Caco-2 (cell line): ENCODE measurements around the gene LMX1A. TPM values are rescaled to one million over a fixed set of nuclear protein-coding genes. Genes with fewer than 3 reads are reported as not detected.

Source experiments
- BruUV-seq: library from RNA; stranded (reverse); fragments of 400-500 nt; replicated peaks from 2 replicates; lab custom pipeline; 2021; lab: Mats Ljungman, UMichigan
- CTCF ChIA-PET: fragments of 300-600 bp; sonication (Branson Sonifier 250); formaldehyde crosslinking; loops from one replicate; lab custom pipeline; 2022; ENCODE audit warnings: antibody characterized with exemption; lab: Charles Lee
- POLR2A ChIA-PET: fragments of 300-600 bp; sonication (Branson Sonifier 250); formaldehyde crosslinking; loops from one replicate; lab custom pipeline; 2022; ENCODE audit warnings: antibody characterized with exemption; lab: Charles Lee
- DNase-seq, 2 experiments: peaks; one replicate each; pipeline versions ENCODE4 v3.0.0 to v3.0.0-alpha.2; 2020 to 2022
- H3K27me3 ChIP-seq: replicated peaks from 2 replicates; pipeline ENCODE4 v1.6.0; 2011; ENCODE audit warnings: low read length; ENCODE audit not compliant: control insufficient read depth, insufficient read depth
- H3K36me3 ChIP-seq: 2 replicates; pipeline ENCODE4 v1.5.1; 2011; ENCODE audit warnings: low read length; ENCODE audit not compliant: control insufficient read depth, insufficient read depth
- H3K4me1 ChIP-seq: fragments of 250-450 bp; sonication (Bioruptor Pico); 2 replicates; pipeline ENCODE4 v1.5.1; 2020; ENCODE audit warnings: mild to moderate bottlenecking
- H3K4me3 ChIP-seq: 2 replicates; pipeline ENCODE4 v1.5.1; 2011; ENCODE audit warnings: low read depth, mild to moderate bottlenecking, control low read depth, low read length
- H3K9me3 ChIP-seq: fragments of 250-450 bp; sonication (Bioruptor Pico); 2 replicates; pipeline ENCODE4 v1.5.1; 2020; ENCODE audit warnings: mild to moderate bottlenecking, moderate library complexity
- H3K27ac Mint-ChIP-seq: one replicate; pipeline ENCODE4 v1.8.0; 2022; ENCODE audit warnings: mixed read lengths; ENCODE audit not compliant: unreplicated experiment
- H3K27me3 Mint-ChIP-seq: one replicate; pipeline ENCODE4 v1.8.0; 2022; ENCODE audit warnings: mixed read lengths; ENCODE audit not compliant: insufficient read depth, unreplicated experiment
- H3K36me3 Mint-ChIP-seq: one replicate; pipeline ENCODE4 v1.8.0; 2022; ENCODE audit warnings: mild to moderate bottlenecking, mixed read lengths; ENCODE audit not compliant: insufficient read depth, unreplicated experiment
- H3K4me1 Mint-ChIP-seq: one replicate; pipeline ENCODE4 v1.8.0; 2022; ENCODE audit warnings: low read depth, mixed read lengths; ENCODE audit not compliant: unreplicated experiment
- H3K4me3 Mint-ChIP-seq: one replicate; pipeline ENCODE4 v1.8.0; 2022; ENCODE audit warnings: mild to moderate bottlenecking, moderate library complexity, mixed read lengths; ENCODE audit not compliant: unreplicated experiment
- H3K9me3 Mint-ChIP-seq: one replicate; pipeline ENCODE4 v1.8.0; 2022; ENCODE audit warnings: mixed read lengths; ENCODE audit not compliant: unreplicated experiment
- intact Hi-C: fragments of 100-400 bp; cut with micrococcal nuclease; formaldehyde crosslinking; loops from one replicate; pipeline ENCODE4 v1.10.0; 2022; ENCODE audit not compliant: unreplicated experiment
- total RNA-seq: library from RNA; stranded (reverse); gene quantifications from 2 replicates; pipeline ENCODE4 v1.2.3, GENCODE V29; 2022
- TF ChIP-seq, protein P1 (sequence below), 2 experiments: fragments of 200-600 bp in 1 of 2; IDR thresholded peaks; 1 replicate in 1 of 2; 2 replicates in 1 of 2; pipeline versions ENCODE4 v1.5.1 to v1.8.0; 2011 to 2022; ENCODE audit warnings: antibody characterized with exemption in 1 of 2, control low read depth in 1 of 2, inconsistent platforms in 1 of 2, low read depth in 1 of 2, low read length in 1 of 2, mild to moderate bottlenecking in 1 of 2, moderate library complexity in 1 of 2; ENCODE audit not compliant: insufficient read depth in 1 of 2, severe bottlenecking in 1 of 2, unreplicated experiment in 1 of 2

LMX1A gene
- total RNA-seq, 1 experiment from 2014 or later = not detected

DNA sequence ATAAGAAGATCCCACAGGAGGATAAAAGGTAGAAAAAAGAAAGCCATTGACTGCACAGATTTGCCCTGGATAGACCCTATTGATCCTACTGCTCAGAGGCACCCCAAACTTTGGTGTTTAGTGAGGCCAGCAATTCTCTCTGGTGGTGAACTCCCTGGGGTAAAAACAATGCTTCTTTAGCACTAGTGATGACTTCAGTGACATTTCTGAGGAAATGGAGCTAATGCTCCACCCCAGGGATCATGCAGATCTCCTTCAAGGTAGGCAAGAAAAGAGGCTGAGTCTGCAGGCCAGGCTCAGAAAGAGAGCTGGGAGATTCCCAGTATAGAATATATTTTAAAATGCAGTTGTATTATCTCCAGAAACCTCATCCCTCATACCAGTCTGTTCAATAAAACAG is 140.3 kb downstream of the LMX1A start:
- Histone ChIP-seq H3K4me1 (no peaks in the 10 kb centered on the region), H3K36me3 (no peaks in the 10 kb centered on the region), H3K27me3 (no peaks in the 10 kb centered on the region; the same call in 1 of the 2 replicates), H3K9me3 (no peaks in the 10 kb centered on the region), H3K4me3 (no peak overlapping the region)
- no peak overlapping the region for H3K27ac Mint-ChIP-seq
- DNase-seq = no peak
- no peaks in the 10 kb centered on the region for H3K4me1 Mint-ChIP-seq
- TF ChIP-seq, protein P1, sequence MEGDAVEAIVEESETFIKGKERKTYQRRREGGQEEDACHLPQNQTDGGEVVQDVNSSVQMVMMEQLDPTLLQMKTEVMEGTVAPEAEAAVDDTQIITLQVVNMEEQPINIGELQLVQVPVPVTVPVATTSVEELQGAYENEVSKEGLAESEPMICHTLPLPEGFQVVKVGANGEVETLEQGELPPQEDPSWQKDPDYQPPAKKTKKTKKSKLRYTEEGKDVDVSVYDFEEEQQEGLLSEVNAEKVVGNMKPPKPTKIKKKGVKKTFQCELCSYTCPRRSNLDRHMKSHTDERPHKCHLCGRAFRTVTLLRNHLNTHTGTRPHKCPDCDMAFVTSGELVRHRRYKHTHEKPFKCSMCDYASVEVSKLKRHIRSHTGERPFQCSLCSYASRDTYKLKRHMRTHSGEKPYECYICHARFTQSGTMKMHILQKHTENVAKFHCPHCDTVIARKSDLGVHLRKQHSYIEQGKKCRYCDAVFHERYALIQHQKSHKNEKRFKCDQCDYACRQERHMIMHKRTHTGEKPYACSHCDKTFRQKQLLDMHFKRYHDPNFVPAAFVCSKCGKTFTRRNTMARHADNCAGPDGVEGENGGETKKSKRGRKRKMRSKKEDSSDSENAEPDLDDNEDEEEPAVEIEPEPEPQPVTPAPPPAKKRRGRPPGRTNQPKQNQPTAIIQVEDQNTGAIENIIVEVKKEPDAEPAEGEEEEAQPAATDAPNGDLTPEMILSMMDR (IDR thresholded peaks at IDR 0.05; ENCODE audit: insufficient read depth in 1 of 2, low read depth in 1 of 2, low read length in 1 of 2, severe bottlenecking in 1 of 2, unreplicated experiment in 1 of 2) = no peak
- no peaks in the 10 kb centered on the region for H3K9me3 Mint-ChIP-seq
- no peaks in the 10 kb centered on the region for H3K36me3 Mint-ChIP-seq
- CTCF ChIA-PET = no interaction called here
- POLR2A ChIA-PET = no interaction called here
- peaks cover 6% of the 10 kb centered on the region for H3K27me3 Mint-ChIP-seq
- no peak overlapping the region for H3K4me3 Mint-ChIP-seq
- intact Hi-C loops = no loop called here
- no TSS peak for BruUV-seq

DNA sequence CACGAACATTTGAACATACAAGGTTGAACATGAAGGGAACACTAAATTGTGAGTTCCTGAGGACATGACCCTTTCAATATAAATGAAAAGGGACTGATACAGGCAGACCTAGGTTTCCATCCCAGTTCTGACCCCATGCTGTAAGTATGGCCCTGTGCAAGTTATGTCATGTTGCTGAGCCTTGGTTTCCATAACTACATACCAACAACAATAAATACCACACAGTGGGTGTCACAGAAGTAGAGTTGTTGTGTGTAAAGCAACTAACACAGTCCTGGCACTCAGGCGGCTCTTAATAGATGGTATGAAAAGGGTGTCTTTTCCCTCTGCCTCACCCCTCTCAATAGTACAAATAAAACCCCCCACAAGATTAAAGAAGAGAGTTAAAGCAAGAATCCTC is 140.8 kb downstream of the LMX1A start:
- Mint-ChIP-seq H3K4me1 (no peaks in the 10 kb centered on the region), H3K27me3 (peaks cover 6% of the 10 kb centered on the region), H3K36me3 (no peaks in the 10 kb centered on the region), H3K27ac (no peak overlapping the region), H3K4me3 (no peak overlapping the region), H3K9me3 (no peaks in the 10 kb centered on the region)
- intact Hi-C loops = no loop called here
- POLR2A ChIA-PET = no interaction called here
- Histone ChIP-seq H3K4me3 (no peak overlapping the region), H3K9me3 (no peaks in the 10 kb centered on the region), H3K27me3 (no peaks in the 10 kb centered on the region; the same call in 1 of the 2 replicates), H3K4me1 (no peaks in the 10 kb centered on the region), H3K36me3 (no peaks in the 10 kb centered on the region)
- no peak for DNase-seq
- CTCF ChIA-PET = no interaction called here
- BruUV-seq = no TSS peak
- TF ChIP-seq, protein P1 (IDR thresholded peaks at IDR 0.05; ENCODE audit: insufficient read depth in 1 of 2, low read depth in 1 of 2, low read length in 1 of 2, severe bottlenecking in 1 of 2, unreplicated experiment in 1 of 2) = no peak

DNA sequence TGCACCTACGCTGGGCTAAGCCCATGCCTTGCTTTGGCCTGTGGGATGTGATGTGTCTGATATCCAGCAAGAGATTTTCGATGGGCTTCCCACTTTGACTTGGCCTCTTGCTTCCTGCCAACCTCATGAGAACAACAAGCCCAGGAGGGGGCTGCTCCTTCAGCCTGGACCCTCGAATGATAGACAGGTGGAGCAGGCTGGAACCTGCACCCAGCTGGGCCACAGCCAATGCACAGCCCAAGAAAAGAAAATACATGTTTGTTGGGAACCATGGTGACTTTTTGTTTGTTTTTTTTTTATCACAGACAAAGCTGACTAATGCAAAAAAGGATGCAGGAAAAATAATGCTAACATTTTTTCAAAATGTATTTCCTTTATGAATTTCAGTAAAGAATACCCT is 144.3 kb downstream of the LMX1A start:
- no peaks in the 10 kb centered on the region for H3K9me3 Mint-ChIP-seq
- BruUV-seq = no TSS peak
- POLR2A ChIA-PET = no interaction called here
- Histone ChIP-seq H3K4me3 (no peak overlapping the region), H3K36me3 (no peaks in the 10 kb centered on the region), H3K9me3 (no peaks in the 10 kb centered on the region), H3K27me3 (no peaks in the 10 kb centered on the region; the same call in 1 of the 2 replicates), H3K4me1 (no peaks in the 10 kb centered on the region)
- TF ChIP-seq, protein P1 (IDR thresholded peaks at IDR 0.05; ENCODE audit: insufficient read depth in 1 of 2, low read depth in 1 of 2, low read length in 1 of 2, severe bottlenecking in 1 of 2, unreplicated experiment in 1 of 2) = no peak
- no peaks in the 10 kb centered on the region for H3K4me1 Mint-ChIP-seq
- H3K4me3 Mint-ChIP-seq = no peak overlapping the region
- H3K27ac Mint-ChIP-seq = no peak overlapping the region
- peaks cover 4% of the 10 kb centered on the region for H3K27me3 Mint-ChIP-seq
- H3K36me3 Mint-ChIP-seq = no peaks in the 10 kb centered on the region
- no peak for DNase-seq
- intact Hi-C loops = no loop called here
- CTCF ChIA-PET = no interaction called here
